Measurements from ENCODE around the gene TTLL6.

The TTLL6 gene

DNA sequence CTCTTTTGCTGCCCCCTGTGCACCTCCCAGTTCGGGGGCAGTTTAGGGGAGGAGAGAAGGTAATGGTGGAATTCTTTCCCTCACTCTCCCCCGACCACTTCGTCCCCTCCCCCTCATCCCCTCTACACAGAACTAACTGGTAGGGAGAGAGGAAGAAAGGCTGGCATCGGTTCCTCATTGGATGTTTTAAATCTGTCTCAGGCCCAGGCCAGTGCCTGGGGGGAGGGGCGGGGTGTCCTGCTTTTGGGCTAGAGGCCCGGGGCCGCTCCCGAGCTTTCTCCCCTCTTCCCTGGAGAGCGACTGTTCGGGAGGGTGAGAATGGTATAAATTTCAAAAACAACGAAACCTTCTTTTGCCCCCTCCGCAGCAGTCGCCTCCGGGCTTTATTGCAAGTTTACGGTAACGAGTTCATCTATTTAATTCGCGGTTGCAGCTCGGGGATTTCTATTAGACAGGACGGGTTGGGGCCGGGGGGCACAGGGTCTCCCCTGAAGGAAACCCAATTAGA lies 94.1 kb downstream of the TTLL6 start, which contains the start of gene PRAC2:
Gene PRAC2, plus strand, starts transcription at position 271 of the 508 bp plus-strand sequence. CDS start 1,226 bp downstream, outside the sequence.
- DNase-seq (ENCODE audit: low spot score), result no peak

DNA sequence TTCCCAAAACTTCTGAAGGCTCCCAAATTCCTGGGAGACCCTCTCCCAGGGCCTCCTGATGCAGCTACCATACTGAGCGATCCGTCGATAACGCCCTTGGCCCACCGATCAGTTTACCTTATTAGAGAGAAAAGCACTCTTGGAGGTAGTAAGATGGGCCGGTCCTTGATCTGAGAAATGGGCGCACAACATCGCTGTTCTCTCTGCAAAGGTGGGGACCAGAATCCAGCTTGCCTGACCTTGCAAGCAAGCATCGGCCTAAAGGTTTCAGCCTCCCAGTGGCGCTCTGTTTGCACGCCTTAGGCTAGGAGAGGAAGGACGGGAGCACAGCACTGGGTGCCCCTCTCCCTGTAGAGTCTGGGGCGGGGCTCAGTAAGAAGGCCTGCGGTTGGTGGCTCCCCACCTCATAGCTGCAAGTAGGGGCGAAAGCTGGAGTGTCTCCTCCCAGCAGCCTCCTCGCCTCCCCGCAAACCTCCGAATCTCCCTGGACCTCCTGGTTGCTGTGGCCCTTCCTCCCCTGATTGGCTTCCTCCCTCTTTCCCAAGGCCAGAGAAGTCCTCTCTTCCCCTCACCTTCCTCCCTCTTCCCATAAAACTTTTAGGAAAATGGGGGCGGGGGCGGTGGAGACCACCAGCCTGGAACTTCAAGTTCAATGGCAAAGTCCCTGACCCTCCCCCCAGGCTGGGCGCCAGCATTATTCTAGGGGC lies 94.7 kb downstream of the TTLL6 start, which contains the start of gene PRAC1:
Gene PRAC1, minus strand, starts transcription at position 318 of the 707 bp plus-strand sequence. Its CDS starts 126 bp downstream, at position 192.
- DNase-seq (ENCODE audit: low spot score), result no peak

DNA sequence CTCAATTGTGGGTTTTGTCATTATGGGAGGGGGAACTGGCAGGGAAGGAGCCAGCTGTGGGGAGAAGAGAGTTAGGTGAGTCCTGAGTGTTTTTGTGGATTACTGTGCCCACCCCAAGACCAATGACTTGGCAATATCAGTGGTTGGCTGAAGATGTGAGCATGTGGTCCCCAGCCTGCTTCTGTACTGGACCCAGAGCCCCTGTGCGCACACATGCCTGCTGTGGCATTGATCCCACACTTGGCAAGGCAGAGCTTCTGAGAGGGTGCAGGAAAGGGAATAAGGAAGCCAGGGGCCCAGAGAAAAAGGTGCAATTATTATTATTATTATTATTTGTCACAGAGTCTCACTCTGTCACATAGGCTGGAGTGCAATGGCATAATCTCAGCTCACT lies 96.0 kb downstream of the TTLL6 start:
- DNase-seq (ENCODE audit: low spot score), result no peak

DNA sequence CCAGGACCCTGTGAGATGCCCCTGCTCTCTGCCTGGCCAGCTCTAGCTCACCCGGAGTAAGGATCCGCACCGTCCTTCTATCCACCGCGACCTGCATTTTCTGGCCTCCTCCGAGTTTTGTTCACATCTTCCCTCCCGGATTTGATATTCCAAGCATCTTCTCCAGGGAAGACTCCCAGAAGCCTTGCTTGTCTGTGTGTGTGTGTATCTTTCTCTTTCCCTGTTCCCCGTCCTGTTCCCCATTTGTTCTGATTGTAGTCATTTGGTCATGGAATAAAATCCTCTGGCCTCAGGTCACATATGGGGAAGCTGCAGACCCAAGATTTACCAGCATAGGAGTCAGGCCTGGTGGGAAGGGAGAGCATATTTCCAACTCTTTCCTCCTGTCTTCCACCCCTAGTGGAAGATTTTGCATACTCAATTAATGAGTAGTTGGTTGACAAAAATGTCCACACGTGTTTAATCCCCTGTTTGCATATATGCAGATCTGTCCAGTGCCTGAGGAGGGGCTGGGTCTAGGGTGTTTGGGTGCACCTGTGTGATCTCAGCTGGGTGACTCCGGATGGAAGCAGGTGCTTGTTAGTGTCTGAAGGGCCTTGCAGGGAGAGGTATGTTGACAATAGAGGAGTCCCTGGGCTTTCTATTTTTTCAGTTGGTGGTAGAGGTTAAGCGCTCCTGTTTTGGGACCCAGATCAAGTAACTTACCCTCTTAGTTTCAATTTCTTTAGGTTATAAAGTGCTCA lies 96.6 kb downstream of the TTLL6 start:
- no peak for DNase-seq (ENCODE audit: low spot score)

DNA sequence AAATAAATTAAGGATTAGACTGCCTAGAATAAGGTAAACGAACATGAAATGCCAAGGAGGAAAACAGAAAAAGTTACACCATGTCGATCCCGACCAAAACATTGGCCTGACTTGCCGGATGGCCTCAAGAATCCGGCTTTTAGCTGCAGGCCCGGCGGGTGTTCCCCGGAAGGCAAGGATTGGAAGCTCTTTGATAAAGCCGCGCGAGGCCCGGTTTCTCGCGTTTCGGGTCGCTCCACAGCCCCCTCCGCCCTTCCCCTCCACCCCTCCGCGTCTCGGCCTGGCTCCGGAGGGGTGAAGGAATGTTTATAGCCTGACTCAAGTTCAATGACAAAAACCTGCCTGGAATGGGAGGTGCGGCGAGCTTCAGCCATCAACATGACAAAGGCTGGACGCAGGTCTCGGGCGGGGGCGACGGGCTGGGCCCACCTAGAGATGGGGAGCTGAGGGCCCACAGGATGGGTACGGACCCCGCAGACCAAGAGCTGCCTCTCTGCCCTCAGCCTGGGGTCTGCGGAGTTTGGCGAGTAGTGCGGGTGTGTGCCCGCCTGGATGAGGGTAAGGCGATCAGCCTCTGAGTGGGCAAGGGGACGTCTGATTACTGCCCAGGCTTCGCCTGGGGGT lies 97.3 kb downstream of the TTLL6 start:
- DNase-seq (ENCODE audit: low spot score), result no peak

DNA sequence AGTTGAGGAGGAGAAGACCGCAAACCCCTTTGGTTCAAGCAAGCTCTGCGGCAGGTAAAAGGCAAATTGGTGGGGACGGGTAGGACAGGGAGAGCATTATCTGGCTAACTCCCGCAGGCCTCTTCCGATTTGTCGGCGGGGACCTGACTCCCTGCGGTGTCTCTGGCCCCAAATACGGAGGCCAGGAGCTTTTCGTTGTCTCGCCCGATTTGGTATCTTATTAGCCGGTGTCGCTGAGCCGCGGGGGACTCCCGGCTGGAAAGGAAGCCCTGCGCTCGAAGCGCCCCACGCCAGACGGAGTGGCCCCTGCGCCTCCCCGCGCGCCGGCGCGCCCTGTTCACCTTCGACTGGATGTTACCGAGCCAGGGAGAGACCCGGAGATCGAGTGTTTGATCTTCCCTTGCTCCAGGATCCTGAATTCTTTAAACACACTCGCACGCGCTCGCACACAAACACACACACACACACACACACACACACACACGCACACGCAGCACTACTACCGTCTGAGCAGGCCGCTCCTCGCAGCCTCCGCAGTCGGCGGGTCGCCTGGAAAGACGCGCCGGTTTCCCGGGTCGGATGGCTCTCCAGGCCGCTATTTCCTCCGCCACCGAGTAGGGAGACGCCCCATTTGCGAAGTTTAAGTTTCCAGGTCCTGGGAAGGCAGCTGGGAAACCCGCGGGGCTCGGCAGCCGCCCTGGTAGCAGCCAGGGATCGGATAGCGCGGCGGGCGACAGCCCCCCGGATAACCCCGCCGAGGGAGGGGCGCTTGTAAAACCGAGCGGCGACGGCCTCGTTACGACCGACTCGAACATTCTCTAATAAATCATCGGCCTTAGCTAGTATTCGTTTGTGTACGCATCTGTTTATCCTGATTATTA lies 98.0 kb downstream of the TTLL6 start:
- peak; percentile 71 for DNase-seq (ENCODE audit: low spot score)

DNA sequence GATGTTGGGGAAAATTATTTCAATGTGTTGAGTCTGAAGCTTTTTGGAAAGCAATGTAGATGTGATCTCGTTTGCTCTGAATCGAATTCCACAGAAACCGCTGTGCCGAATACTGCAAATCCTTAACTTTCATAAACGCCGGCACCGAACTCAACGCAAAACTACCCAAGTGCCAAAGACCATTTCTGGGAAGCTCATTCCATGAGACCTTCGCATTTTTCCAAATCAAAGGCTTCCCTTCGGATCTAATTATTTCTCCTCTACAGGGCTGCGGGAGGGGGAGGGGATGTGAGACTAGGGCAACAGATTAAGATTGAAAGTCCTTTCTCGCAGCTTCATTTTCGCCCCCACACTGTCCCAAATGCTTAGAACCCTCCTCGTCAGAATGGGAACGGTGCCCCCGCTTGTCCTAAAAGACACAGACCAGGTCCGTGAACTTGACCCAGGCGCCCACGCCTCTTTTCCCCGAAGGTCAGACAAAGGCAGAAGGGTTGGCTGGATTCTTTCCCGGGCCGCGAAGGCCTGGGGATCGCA lies 98.7 kb downstream of the TTLL6 start:
- no peak for DNase-seq (ENCODE audit: low spot score)

DNA sequence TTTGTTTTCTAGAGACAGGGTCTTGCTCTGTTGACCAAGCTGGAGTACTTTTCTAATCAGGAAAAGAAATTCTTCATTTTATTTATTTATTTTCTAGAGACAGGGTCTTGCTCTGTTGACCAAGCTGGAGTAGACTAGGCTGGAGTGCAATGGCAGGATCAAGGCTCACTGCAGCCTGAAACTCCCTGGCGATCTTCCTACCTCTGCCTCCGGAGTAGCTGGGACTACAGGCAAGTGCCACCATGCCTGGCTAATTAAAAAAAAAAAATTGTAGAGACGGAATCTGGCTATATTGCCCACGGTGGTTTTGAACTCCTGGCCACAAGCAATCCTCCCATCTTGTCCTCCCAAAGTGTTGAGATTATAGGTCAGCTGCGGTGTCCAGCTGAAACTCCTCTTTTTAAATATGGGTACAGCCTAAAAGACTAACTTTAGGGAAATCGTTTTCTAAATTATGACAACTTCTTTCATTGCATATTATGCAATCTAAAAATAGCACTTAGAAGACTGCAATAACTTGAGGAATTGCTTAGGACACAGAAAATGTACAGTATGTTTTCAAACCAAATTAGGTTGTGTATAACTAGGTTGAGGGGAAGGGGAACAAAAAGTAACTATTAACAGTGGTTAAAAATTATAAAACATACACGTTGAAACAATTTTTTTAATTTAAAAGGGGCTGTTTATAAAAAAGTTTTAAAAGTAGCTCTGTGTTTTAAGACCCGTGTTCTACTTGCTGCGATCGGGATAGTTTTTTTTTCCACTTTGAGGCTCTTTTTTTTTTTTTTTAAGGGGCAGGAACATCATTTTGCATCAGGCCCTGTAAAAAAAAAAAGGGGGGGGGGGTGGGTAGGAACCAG lies 99.4 kb downstream of the TTLL6 start:
- DNase-seq (ENCODE audit: low spot score), result no peak

DNA sequence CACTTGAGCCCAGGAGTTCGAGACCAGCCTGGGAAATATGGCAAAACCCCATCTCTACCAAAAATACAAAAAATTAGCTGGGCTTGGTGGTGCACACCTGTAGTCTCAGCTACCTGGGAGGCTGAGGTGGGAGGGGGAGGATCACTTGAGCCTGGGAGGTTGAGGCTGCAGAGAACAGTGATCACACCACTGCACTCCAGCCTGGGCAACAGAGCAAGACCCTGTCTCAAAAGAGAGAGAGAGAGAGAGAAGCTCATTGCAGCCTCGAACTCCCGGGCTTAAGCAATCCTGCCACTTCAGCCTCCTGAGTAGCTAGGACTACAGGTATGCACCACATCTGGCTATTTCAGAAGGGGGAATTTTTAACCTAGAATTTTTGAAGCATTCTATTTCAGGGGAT lies 100.5 kb downstream of the TTLL6 start:
- peak; percentile 36 for DNase-seq (ENCODE audit: low spot score)

DNA sequence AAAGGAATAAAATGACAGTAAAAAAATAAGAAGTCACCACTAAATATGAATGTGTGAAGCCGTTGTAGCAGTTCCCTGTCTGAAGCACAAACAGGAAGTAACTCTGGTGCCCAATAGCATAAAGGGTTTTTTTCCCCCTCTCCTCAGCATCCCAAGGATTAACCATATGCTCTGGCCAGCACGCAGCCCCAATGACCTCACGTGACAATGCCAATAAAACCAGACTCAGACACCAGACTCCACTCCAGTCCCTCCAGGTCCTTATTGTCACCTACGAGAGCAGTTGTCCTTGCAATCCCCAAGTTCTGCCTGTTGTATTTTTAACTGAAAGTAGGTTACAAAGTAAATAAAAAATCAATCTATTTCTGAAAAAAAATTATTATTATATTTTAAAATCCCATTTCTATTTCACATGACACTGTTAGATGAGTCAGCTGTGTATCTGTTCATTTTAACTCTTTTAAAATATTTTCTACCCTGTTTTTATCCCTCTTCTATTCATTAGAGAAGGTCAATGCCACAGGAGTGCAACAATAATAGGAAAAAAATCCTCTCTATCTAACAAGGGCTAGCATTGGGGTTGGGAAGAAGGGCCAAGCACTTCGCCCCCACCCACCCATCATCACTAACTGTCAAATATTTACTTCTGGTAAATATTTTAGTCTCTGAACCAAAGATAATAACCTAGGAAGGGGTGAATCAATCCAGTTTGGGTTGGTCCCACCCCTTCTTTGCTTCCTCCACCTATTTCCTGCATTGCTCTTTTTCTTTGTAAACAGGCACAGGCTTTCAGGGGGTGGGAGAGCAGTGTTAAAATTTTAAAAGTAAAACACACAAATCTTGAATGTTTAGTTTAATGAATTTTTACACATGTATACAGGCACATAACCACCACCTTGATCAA lies 101.3 kb downstream of the TTLL6 start:
- DNase-seq (ENCODE audit: low spot score), result peak; percentile 26

Measured in ecto neural progenitor cell (in vitro differentiated cells).